HL-60 (cell line): ENCODE data around the gene EGFL8.

Experiments used
- DNase-seq, 2 experiments: peaks; one replicate each; pipeline ENCODE4 v3.0.0-alpha.2; 2010 to 2020; ENCODE audit warnings: low read depth in 1 of 2, low spot score in 1 of 2
- H3K27ac ChIP-seq: fragments of 250-450 bp; sonication (Bioruptor Pico); replicated peaks from 2 replicates; pipeline ENCODE4 v1.5.1; 2020; ENCODE audit warnings: mild to moderate bottlenecking, moderate library complexity
- H3K27me3 ChIP-seq: fragments of 250-450 bp; sonication (Bioruptor Pico); 2 replicates; pipeline ENCODE4 v1.5.1; 2021; ENCODE audit warnings: mild to moderate bottlenecking, moderate library complexity; ENCODE audit not compliant: insufficient read depth, poor library complexity, severe bottlenecking
- H3K4me3 ChIP-seq: replicated peaks from 2 replicates; pipeline ENCODE4 v1.5.1; 2011; ENCODE audit warnings: mild to moderate bottlenecking, control low read depth, low read length; ENCODE audit not compliant: insufficient read depth
- CTCF ChIP-seq: IDR thresholded peaks from one replicate; pipeline ENCODE4 v1.5.1; 2011; ENCODE audit warnings: low read length, control low read depth, inconsistent platforms; ENCODE audit not compliant: insufficient read depth
- GABPA ChIP-seq: IDR thresholded peaks from 2 replicates; pipeline ENCODE4 v1.6.1; 2012; ENCODE audit warnings: low read depth
- POLR2AphosphoS5 ChIP-seq: IDR thresholded peaks from 2 replicates; pipeline ENCODE4 v1.6.1; 2012; ENCODE audit warnings: low read depth
- REST ChIP-seq: IDR thresholded peaks from 2 replicates; pipeline ENCODE4 v1.6.1; 2012; ENCODE audit warnings: low read depth; ENCODE audit not compliant: insufficient replicate concordance
- SPI1 ChIP-seq: IDR thresholded peaks from 2 replicates; pipeline ENCODE4 v1.6.1; 2012; ENCODE audit warnings: low read depth, mild to moderate bottlenecking, borderline replicate concordance

Gene EGFL8

GRCh38 chr6:32163559-32164258, 686 bp upstream of the EGFL8 start:
- no peak for DNase-seq
- TF ChIP-seq CTCF (no peak), SPI1 (no peak), GABPA (no peak), REST (no peak), POLR2AphosphoS5 (no peak)
- Histone ChIP-seq H3K4me3 (no peak overlapping the region), H3K27ac (no peak overlapping the region), H3K27me3 (no peaks in the 10 kb centered on the region)

GRCh38 chr6:32166411-32167061, 2.1 kb downstream of the EGFL8 start:
- no peak overlapping the region for H3K4me3 ChIP-seq
- no peak overlapping the region for H3K27ac ChIP-seq
- DNase-seq = no peak
- H3K27me3 ChIP-seq = no peaks in the 10 kb centered on the region
- no peak for TF ChIP-seq REST
- no peak for TF ChIP-seq SPI1
- no peak for TF ChIP-seq CTCF

- TF ChIP-seq GABPA = no peak
- no peak for TF ChIP-seq REST
- TF ChIP-seq SPI1 = no peak
- no peak for TF ChIP-seq CTCF
- no peak for TF ChIP-seq POLR2AphosphoS5
- Histone ChIP-seq H3K27ac (no peak overlapping the region), H3K4me3 (no peak overlapping the region), H3K27me3 (no peaks in the 10 kb centered on the region)
- DNase-seq = no peak
Observed at GRCh38 chr6:32167154-32167760, 2.9 kb downstream of the EGFL8 start.
